ENCODE data around the gene COX8A. TPM values are rescaled to one million over a fixed set of nuclear protein-coding genes. Genes with fewer than 3 reads are reported as not detected.
A peak's percentile ranks its signal among the peaks of the same experiment; 100 is the strongest.

The COX8A gene
- total RNA-seq, 4 donors from 2014 or later: 265 to 424 (median 362) TPM

GRCh38 chr11:64003807-64004589, 29.6 kb downstream of the COX8A start:
- TF ChIP-seq CTCF (IDR thresholded peaks at IDR 0.05): no peak
- DNase-seq (ENCODE audit: low spot score) (no peak), ATAC-seq (ENCODE audit: low FRiP score) (no peak)

- TF ChIP-seq CTCF (IDR thresholded peaks at IDR 0.05): no peak
- no peak for DNase-seq (ENCODE audit: low spot score)
- no peak for ATAC-seq (ENCODE audit: low FRiP score)
Measured at GRCh38 chr11:64004590-64004984, 30.2 kb downstream of the COX8A start.

- ATAC-seq (ENCODE audit: low FRiP score) (no peak), DNase-seq (ENCODE audit: low spot score) (no peak)
- no peak for TF ChIP-seq CTCF (IDR thresholded peaks at IDR 0.05)
Measured at GRCh38 chr11:64005691-64006090, 31.3 kb downstream of the COX8A start.

GRCh38 chr11:64006398-64006797, 32.0 kb downstream of the COX8A start:
- DNase-seq (ENCODE audit: low spot score): no peak
- TF ChIP-seq CTCF (IDR thresholded peaks at IDR 0.05): no peak
- no peak for ATAC-seq (ENCODE audit: low FRiP score)

GRCh38 chr11:64007160-64007628, 32.8 kb downstream of the COX8A start:
- TF ChIP-seq CTCF (IDR thresholded peaks at IDR 0.05): no peak
- DNase-seq (ENCODE audit: low spot score) (no peak), ATAC-seq (ENCODE audit: low FRiP score) (peak; percentile 11)

- ATAC-seq (ENCODE audit: low FRiP score) (peak; percentile 85), DNase-seq (ENCODE audit: low spot score) (peak; percentile 30)
- TF ChIP-seq CTCF (IDR thresholded peaks at IDR 0.05): peak in 1 of 3 donors; percentile 20
Measured at GRCh38 chr11:64007629-64008282, 33.3 kb downstream of the COX8A start.
